Sigmoid colon (tissue), 7 donors: ENCODE results near the gene WFDC2. TPM values are rescaled to one million over a fixed set of nuclear protein-coding genes. Genes with fewer than 3 reads are reported as not detected.

Experiments
- DNase-seq: peaks from one replicate; pipeline ENCODE4 v3.0.0-alpha.2; 2019
- H3K27ac ChIP-seq, 4 donors: fragments of 200-600 bp; sonication (generic); one replicate each; pipeline ENCODE4 v1.5.1; 2016 to 2019; ENCODE audit warnings: mild to moderate bottlenecking in 1 of 4
- H3K27me3 ChIP-seq, 3 donors: fragments of 200-600 bp; sonication (generic); one replicate each; pipeline ENCODE4 v1.5.1; 2019; ENCODE audit warnings: mild to moderate bottlenecking in 1 of 3
- H3K36me3 ChIP-seq, 4 donors: fragments of 200-600 bp; sonication (generic); one replicate each; pipeline ENCODE4 v1.5.1; 2016 to 2019
- H3K4me1 ChIP-seq, 4 donors: fragments of 200-600 bp; sonication (generic); one replicate each; pipeline ENCODE4 v1.5.1; 2017 to 2019
- H3K4me3 ChIP-seq, 4 donors: fragments of 200-600 bp; sonication (generic); one replicate each; pipeline ENCODE4 v1.5.1; 2017 to 2019; ENCODE audit warnings: mild to moderate bottlenecking in 2 of 4, moderate library complexity in 1 of 4
- H3K9me3 ChIP-seq, 4 donors: fragments of 200-600 bp in 3 of 4; sonication (generic) in 3 of 4; one replicate each; pipeline versions ENCODE4 v1.5.1 to v1.6.1; 2013 to 2019
- EP300 ChIP-seq, 4 donors: sonication (generic); formaldehyde crosslinking; IDR thresholded peaks; one replicate each; pipeline ENCODE4 v1.6.1; 2017; ENCODE audit warnings: antibody characterized with exemption in 4 of 4
- POLR2A ChIP-seq, 2 donors: fragments of 450-650 bp; IDR thresholded peaks; one replicate each; pipeline ENCODE4 v1.6.1; 2016; ENCODE audit warnings: antibody characterized with exemption in 2 of 2, mild to moderate bottlenecking in 2 of 2, moderate library complexity in 2 of 2
- POLR2AphosphoS5 ChIP-seq, 4 donors: sonication (generic); formaldehyde crosslinking; IDR thresholded peaks; one replicate each; pipeline ENCODE4 v1.6.1; 2017; ENCODE audit warnings: antibody characterized with exemption in 4 of 4
- WGBS, 2 donors: extraction: QIAGEN DNeasy Blood & Tissue Kit; methylation state at CpG; one replicate each; pipeline ENCODE4 v1.1.7; 2013; 5-methylcytosine and 5-hydroxymethylcytosine counted together
- intact Hi-C: fragments of 100-400 bp; cut with DNase I; formaldehyde crosslinking; loops from one replicate; pipeline ENCODE4 v1.15.1; 2023
- polyA plus RNA-seq, 3 donors: library from polyadenylated mRNA; stranded (reverse); fragments of 200-250 nt; gene quantifications; one replicate each; pipeline ENCODE4 v1.2.3, GENCODE V29; 2013
- total RNA-seq, 4 donors: library from RNA; depleted of rRNA; stranded (reverse); fragments of >200 nt; gene quantifications; one replicate each; pipeline ENCODE4 v1.1.0, GENCODE V29; 2016
- TF ChIP-seq, protein P1 (sequence below), 4 experiments: fragments of 450-650 bp in 3 of 4; fragments of 200-600 bp in 1 of 4; IDR thresholded peaks; one replicate each; pipeline ENCODE4 v1.5.1; 2016 to 2019; ENCODE audit warnings: antibody characterized with exemption in 4 of 4, mild to moderate bottlenecking in 3 of 4, moderate library complexity in 2 of 4
- donor health status: healthy with polysubstance abuse.
- donor health status: Bipolar disorder and iron deficiency.
- donor health status: healthy.

WFDC2 gene
- total and polyA plus RNA-seq, 7 donors: 29.6 to 94.1 (median 42.5) TPM

DNA sequence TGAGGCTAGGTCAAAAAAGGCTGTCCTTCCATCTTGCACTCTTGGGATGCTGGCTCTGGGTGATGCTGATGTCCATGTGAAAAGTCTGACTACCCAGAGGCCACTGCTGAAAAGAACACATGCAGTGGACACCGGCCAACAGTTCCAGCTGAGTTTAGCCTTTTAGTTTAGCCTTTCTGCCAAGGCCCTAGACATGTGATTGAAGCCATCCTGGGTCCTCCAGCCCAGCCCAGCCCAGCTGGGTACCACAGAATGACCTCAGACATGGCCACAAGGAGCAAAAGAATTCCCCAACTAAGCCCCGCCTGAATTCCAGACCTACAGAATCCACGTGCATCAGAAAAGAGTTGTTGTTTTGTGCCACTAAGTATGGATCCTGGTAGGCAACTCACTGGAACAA lies 36.2 kb upstream of the WFDC2 start:
- Histone ChIP-seq H3K4me1 (peaks cover 0 to 20% (median 7%) of the 10 kb centered on the region in 4 donors), H3K36me3 (no peaks in the 10 kb centered on the region), H3K27me3 (no peaks in the 10 kb centered on the region), H3K27ac (peak overlapping the region in 3 of 4 donors; percentile 35 to 67 (median 53)), H3K9me3 (no peaks in the 10 kb centered on the region), H3K4me3 (no peak overlapping the region)
- 71 to 75% methylated on average over 3 of the region's 3 CpGs for WGBS, 2 donors
- peak; percentile 79 for DNase-seq
- intact Hi-C loops: no loop called here
- TF ChIP-seq POLR2AphosphoS5 (IDR thresholded peaks at IDR 0.05) (peak in 3 of 4 donors; percentile 45 to 47 (median 45)), POLR2A (IDR thresholded peaks at IDR 0.05) (no peak), EP300 (IDR thresholded peaks at IDR 0.05) (no peak)
- TF ChIP-seq, protein P1, sequence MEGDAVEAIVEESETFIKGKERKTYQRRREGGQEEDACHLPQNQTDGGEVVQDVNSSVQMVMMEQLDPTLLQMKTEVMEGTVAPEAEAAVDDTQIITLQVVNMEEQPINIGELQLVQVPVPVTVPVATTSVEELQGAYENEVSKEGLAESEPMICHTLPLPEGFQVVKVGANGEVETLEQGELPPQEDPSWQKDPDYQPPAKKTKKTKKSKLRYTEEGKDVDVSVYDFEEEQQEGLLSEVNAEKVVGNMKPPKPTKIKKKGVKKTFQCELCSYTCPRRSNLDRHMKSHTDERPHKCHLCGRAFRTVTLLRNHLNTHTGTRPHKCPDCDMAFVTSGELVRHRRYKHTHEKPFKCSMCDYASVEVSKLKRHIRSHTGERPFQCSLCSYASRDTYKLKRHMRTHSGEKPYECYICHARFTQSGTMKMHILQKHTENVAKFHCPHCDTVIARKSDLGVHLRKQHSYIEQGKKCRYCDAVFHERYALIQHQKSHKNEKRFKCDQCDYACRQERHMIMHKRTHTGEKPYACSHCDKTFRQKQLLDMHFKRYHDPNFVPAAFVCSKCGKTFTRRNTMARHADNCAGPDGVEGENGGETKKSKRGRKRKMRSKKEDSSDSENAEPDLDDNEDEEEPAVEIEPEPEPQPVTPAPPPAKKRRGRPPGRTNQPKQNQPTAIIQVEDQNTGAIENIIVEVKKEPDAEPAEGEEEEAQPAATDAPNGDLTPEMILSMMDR (IDR thresholded peaks at IDR 0.05): no peak

GRCh38 chr20:45433976-45434375 lies 35.6 kb upstream of the WFDC2 start:
- TF ChIP-seq EP300 (IDR thresholded peaks at IDR 0.05) (no peak), POLR2A (IDR thresholded peaks at IDR 0.05) (no peak), POLR2AphosphoS5 (IDR thresholded peaks at IDR 0.05) (no peak)
- TF ChIP-seq, protein P1 (IDR thresholded peaks at IDR 0.05): no peak
- peaks cover 0 to 20% (median 7%) of the 10 kb centered on the region in 4 donors for H3K4me1 ChIP-seq
- H3K4me3 ChIP-seq: no peak overlapping the region
- DNase-seq: no peak
- H3K27ac ChIP-seq: peak overlapping the region in 3 of 4 donors; percentile 35 to 67 (median 53)
- no peaks in the 10 kb centered on the region for H3K36me3 ChIP-seq
- intact Hi-C loops: no loop called here
- no peaks in the 10 kb centered on the region for H3K27me3 ChIP-seq
- H3K9me3 ChIP-seq: no peaks in the 10 kb centered on the region
- WGBS, 2 donors: 94 to 96% methylated on average over 4 of the region's 4 CpGs

GRCh38 chr20:45436732-45437485 lies 32.6 kb upstream of the WFDC2 start:
- Histone ChIP-seq H3K9me3 (no peaks in the 10 kb centered on the region), H3K4me1 (peaks cover 0 to 20% (median 7%) of the 10 kb centered on the region in 4 donors), H3K4me3 (peak overlapping the region; percentile 39 to 59 (median 54)), H3K27me3 (no peaks in the 10 kb centered on the region), H3K36me3 (no peaks in the 10 kb centered on the region), H3K27ac (peak overlapping the region; percentile 80 to 87 (median 86))
- peak; percentile 93 for DNase-seq
- intact Hi-C loops: loop anchor here (1.0 kb wide), 2 partner anchors 64 to 118 kb away; no protein-coding TSS in a partner anchor
- WGBS, 2 donors: 7 to 12% methylated on average over 33 of the region's 33 CpGs
- peak in 3 of 4 donors; percentile 54 to 76 (median 69) for TF ChIP-seq POLR2AphosphoS5 (IDR thresholded peaks at IDR 0.05)
- TF ChIP-seq EP300 (IDR thresholded peaks at IDR 0.05): no peak
- TF ChIP-seq, protein P1 (IDR thresholded peaks at IDR 0.05): peak; percentile 88 to 96 (median 93)
- peak in 1 of 2 donors; percentile 8 for TF ChIP-seq POLR2A (IDR thresholded peaks at IDR 0.05)

- TF ChIP-seq EP300 (IDR thresholded peaks at IDR 0.05): no peak
- DNase-seq: no peak
- 82 to 89% methylated on average over 3 of the region's 3 CpGs for WGBS, 2 donors
- Histone ChIP-seq H3K36me3 (peaks cover 0 to 13% (median 0%) of the 10 kb centered on the region in 4 donors), H3K27ac (no peak overlapping the region), H3K4me1 (peaks cover 0 to 38% (median 12%) of the 10 kb centered on the region in 4 donors), H3K4me3 (no peak overlapping the region), H3K9me3 (no peaks in the 10 kb centered on the region), H3K27me3 (no peaks in the 10 kb centered on the region)
- intact Hi-C loops: no loop called here
Measured at GRCh38 chr20:45440424-45440823, 29.1 kb upstream of the WFDC2 start.

DNA sequence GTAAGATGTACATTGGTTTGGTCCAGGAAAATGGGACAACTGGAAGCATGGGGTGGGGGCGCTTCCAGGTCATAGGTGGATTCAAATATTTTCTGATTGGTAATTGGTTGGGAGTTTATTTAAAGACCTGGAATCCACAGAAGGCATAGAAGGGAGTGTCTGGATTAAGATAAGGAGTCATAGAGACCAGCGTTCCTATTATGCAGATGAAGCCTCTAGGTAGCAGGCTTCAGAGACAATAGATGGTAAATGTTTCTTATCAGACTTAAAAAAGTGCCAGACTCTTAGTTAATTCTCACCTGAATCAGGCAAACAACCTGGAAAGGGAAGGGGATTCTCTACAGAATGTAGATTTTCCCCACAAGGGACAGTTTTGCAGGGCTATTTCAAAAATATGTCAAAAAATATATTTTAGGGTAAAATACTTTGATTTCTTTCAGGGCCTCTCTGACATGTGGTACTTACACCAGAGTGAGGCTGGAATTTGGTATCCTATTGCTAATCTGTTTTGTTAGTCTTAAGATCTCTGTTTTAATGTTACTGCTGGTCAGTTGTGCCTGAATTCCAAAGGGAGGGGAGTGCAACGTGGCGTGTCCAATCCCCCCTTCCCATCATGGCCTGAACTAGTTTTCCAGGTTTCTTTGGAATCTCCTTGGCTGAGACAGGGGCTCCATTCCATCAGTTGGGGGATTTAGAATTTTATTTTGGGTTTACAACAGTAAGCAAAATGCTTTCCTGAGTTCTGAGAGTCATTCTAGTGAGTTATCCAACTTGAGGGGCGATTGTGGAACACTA lies 28.5 kb upstream of the WFDC2 start:
- intact Hi-C loops: no loop called here
- Histone ChIP-seq H3K27ac (no peak overlapping the region), H3K9me3 (no peaks in the 10 kb centered on the region), H3K36me3 (peaks cover 0 to 13% (median 0%) of the 10 kb centered on the region in 4 donors), H3K27me3 (no peaks in the 10 kb centered on the region), H3K4me1 (peaks cover 0 to 36% (median 11%) of the 10 kb centered on the region in 4 donors), H3K4me3 (no peak overlapping the region)
- DNase-seq: no peak
- TF ChIP-seq POLR2AphosphoS5 (IDR thresholded peaks at IDR 0.05): no peak
- TF ChIP-seq EP300 (IDR thresholded peaks at IDR 0.05): no peak
- TF ChIP-seq POLR2A (IDR thresholded peaks at IDR 0.05): no peak
- TF ChIP-seq, protein P1 (IDR thresholded peaks at IDR 0.05): no peak
- 66 to 73% methylated on average over 5 of the region's 5 CpGs for WGBS, 2 donors
